Liver (tissue), 9 donors: ENCODE data around the gene RAD9A. TPM values are rescaled to one million over a fixed set of nuclear protein-coding genes. Genes with fewer than 3 reads are reported as not detected.

Source experiments
- DNase-seq: peaks from one replicate; pipeline ENCODE4 v3.0.0-alpha.2; 2017; ENCODE audit warnings: low spot score
- H3K27ac ChIP-seq, 2 donors: one replicate each; pipeline ENCODE4 v1.7.0; 2013; ENCODE audit warnings: inconsistent platforms in 2 of 2, low read length in 2 of 2, control low read depth in 1 of 2, low read depth in 1 of 2, mild to moderate bottlenecking in 1 of 2
- H3K27me3 ChIP-seq, 4 donors: one replicate each; pipeline versions ENCODE4 v1.6.1 to v1.7.0; 2013; ENCODE audit warnings: low read length in 3 of 4, inconsistent platforms in 1 of 4, mild to moderate bottlenecking in 1 of 4, moderate library complexity in 1 of 4; ENCODE audit not compliant: control insufficient read depth in 4 of 4, insufficient read depth in 4 of 4
- H3K36me3 ChIP-seq, 4 donors: one replicate each; pipeline versions ENCODE4 v1.6.1 to v1.7.0; 2013; ENCODE audit warnings: low read length in 3 of 4, mild to moderate bottlenecking in 3 of 4, low read depth in 1 of 4, moderate library complexity in 1 of 4; ENCODE audit not compliant: control insufficient read depth in 4 of 4, insufficient read depth in 3 of 4
- H3K4me1 ChIP-seq, 4 donors: one replicate each; pipeline versions ENCODE4 v1.6.1 to v1.7.0; 2013; ENCODE audit warnings: low read length in 3 of 4, mild to moderate bottlenecking in 3 of 4, moderate library complexity in 1 of 4; ENCODE audit not compliant: control insufficient read depth in 4 of 4, insufficient read depth in 4 of 4
- H3K4me3 ChIP-seq, 3 donors: one replicate each; pipeline versions ENCODE4 v1.6.1 to v1.7.0; 2013; ENCODE audit warnings: low read length in 3 of 3, control low read depth in 1 of 3, low read depth in 1 of 3, mild to moderate bottlenecking in 1 of 3
- H3K9ac ChIP-seq, 2 donors: one replicate each; pipeline ENCODE4 v1.7.0; 2013; ENCODE audit warnings: low read length in 2 of 2, mild to moderate bottlenecking in 2 of 2, moderate library complexity in 2 of 2, control low read depth in 1 of 2, low read depth in 1 of 2
- H3K9me3 ChIP-seq, 4 donors: one replicate each; pipeline versions ENCODE4 v1.6.1 to v1.7.0; 2013; ENCODE audit warnings: low read length in 3 of 4; ENCODE audit not compliant: control insufficient read depth in 4 of 4
- EGR1 ChIP-seq, 2 donors: IDR thresholded peaks; 2 replicates each; pipeline ENCODE4 v1.6.1; 2016 to 2018; ENCODE audit warnings: antibody characterized with exemption in 2 of 2, low read depth in 2 of 2
- FOXA1 ChIP-seq: IDR thresholded peaks from 2 replicates; pipeline ENCODE4 v1.6.1; 2016; ENCODE audit warnings: antibody characterized with exemption
- FOXA2 ChIP-seq: IDR thresholded peaks from 2 replicates; pipeline ENCODE4 v1.6.1; 2016; ENCODE audit warnings: antibody characterized with exemption
- GABPA ChIP-seq, 2 donors: IDR thresholded peaks in 1 of 2; conservative IDR thresholded peaks in 1 of 2; 2 replicates each; pipeline ENCODE4 v1.6.1; 2016; ENCODE audit warnings: antibody characterized with exemption in 2 of 2, mild to moderate bottlenecking in 1 of 2, moderate library complexity in 1 of 2
- HNF4A ChIP-seq, 2 donors: conservative IDR thresholded peaks; 2 replicates each; pipeline ENCODE4 v1.6.1; 2016; ENCODE audit warnings: antibody characterized with exemption in 2 of 2, mild to moderate bottlenecking in 2 of 2
- HNF4G ChIP-seq: IDR thresholded peaks from 2 replicates; pipeline ENCODE4 v1.6.1; 2016; ENCODE audit warnings: antibody characterized with exemption
- JUND ChIP-seq, 2 donors: IDR thresholded peaks; 2 replicates each; pipeline ENCODE4 v1.6.1; 2016; ENCODE audit warnings: antibody characterized with exemption in 2 of 2
- NR2F2 ChIP-seq: IDR thresholded peaks from 2 replicates; pipeline ENCODE4 v1.6.1; 2016; ENCODE audit warnings: antibody characterized with exemption
- RAD21 ChIP-seq, 2 donors: IDR thresholded peaks; 2 replicates each; pipeline ENCODE4 v1.6.1; 2016; ENCODE audit warnings: antibody characterized with exemption in 2 of 2, mild to moderate bottlenecking in 2 of 2
- RXRA ChIP-seq, 2 donors: IDR thresholded peaks; 2 replicates each; pipeline ENCODE4 v1.6.1; 2017 to 2018; ENCODE audit warnings: antibody characterized with exemption in 2 of 2, mild to moderate bottlenecking in 1 of 2
- SP1 ChIP-seq: IDR thresholded peaks from 2 replicates; pipeline ENCODE4 v1.6.1; 2018; ENCODE audit warnings: antibody characterized with exemption, mild to moderate bottlenecking
- TAF1 ChIP-seq: conservative IDR thresholded peaks from 2 replicates; pipeline ENCODE4 v1.6.1; 2016; ENCODE audit warnings: antibody characterized with exemption, mild to moderate bottlenecking
- YY1 ChIP-seq: IDR thresholded peaks from 2 replicates; pipeline ENCODE4 v1.6.1; 2016; ENCODE audit warnings: antibody characterized with exemption, mild to moderate bottlenecking
- WGBS: extraction: QIAGEN DNeasy Blood & Tissue Kit; methylation state at CpG from one replicate; pipeline ENCODE4 v1.1.7; 2013; 5-methylcytosine and 5-hydroxymethylcytosine counted together
- polyA plus RNA-seq, 2 donors: library from polyadenylated mRNA; stranded (reverse) in 1 of 2; unstranded in 1 of 2; fragments of 200-250 nt in 1 of 2; fragments of >200 nt in 1 of 2; fragmentation: Nextera tagmentation in 1 of 2; extraction: Ambion mirVana in 1 of 2; gene quantifications; one replicate each; pipeline versions ENCODE4 v1.2.1 to v1.2.3, GENCODE V29; 2013 to 2015
- total RNA-seq, 2 donors: library from RNA; depleted of rRNA; stranded (reverse); fragments of >200 nt; gene quantifications; one replicate each; pipeline ENCODE4 v1.2.3, GENCODE V29; 2014
- TF ChIP-seq, protein P1 (sequence below): IDR thresholded peaks from 2 replicates; pipeline ENCODE4 v1.6.1; 2016; ENCODE audit warnings: antibody characterized with exemption
- TF ChIP-seq, protein P2 (sequence below): IDR thresholded peaks from 2 replicates; pipeline ENCODE4 v1.6.1; 2016; ENCODE audit warnings: antibody characterized with exemption
- TF ChIP-seq, protein P3 (sequence below): IDR thresholded peaks from 2 replicates; pipeline ENCODE4 v1.6.1; 2016; ENCODE audit warnings: antibody characterized with exemption, mild to moderate bottlenecking
- TF ChIP-seq, protein P4 (sequence below): fragments of 150-350 bp; IDR thresholded peaks from 2 replicates; pipeline ENCODE4 v1.5.1; 2017; ENCODE audit warnings: improper control_type of control experiment, low read depth, low read length; ENCODE audit not compliant: missing input control
- TF ChIP-seq, protein P5 (sequence below): IDR thresholded peaks from 2 replicates; pipeline ENCODE4 v1.6.1; 2016; ENCODE audit warnings: antibody characterized with exemption
- donor health status: healthy.
- donor health status: healthy.
- donor health status: healthy.
- donor health status: healthy.
- donor health status: healthy.

Gene RAD9A
- total and polyA plus RNA-seq, 4 donors: 4.5 to 8.6 (median 5.6) TPM

DNA sequence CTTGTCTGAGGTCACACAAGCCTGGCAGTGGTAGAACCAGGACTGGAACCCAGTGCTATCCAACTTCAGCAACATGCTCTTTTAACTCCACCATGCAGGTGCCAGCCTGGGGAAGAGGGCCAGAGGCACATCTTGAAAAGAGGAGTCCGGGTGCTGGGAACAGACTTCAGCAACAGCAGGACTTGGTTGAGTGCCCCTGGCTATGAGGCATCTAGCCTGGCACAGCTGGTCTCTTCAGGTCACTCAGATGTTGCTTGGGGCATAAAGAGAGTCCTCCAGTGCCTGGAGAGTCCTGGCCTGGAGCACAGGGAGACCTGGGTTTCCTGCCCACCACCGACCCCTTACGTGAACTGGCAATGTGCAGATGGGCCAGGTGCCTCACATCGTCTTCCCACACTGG is 13.2 kb upstream of the RAD9A start:
- Histone ChIP-seq H3K9me3 (no peaks in the 10 kb centered on the region), H3K36me3 (no peaks in the 10 kb centered on the region), H3K27ac (no peak overlapping the region), H3K9ac (no peak overlapping the region), H3K4me3 (no peak overlapping the region), H3K4me1 (peaks cover 6 to 12% (median 11%) of the 10 kb centered on the region in 4 donors), H3K27me3 (no peaks in the 10 kb centered on the region)
- no peak for DNase-seq
- TF ChIP-seq, protein P1, sequence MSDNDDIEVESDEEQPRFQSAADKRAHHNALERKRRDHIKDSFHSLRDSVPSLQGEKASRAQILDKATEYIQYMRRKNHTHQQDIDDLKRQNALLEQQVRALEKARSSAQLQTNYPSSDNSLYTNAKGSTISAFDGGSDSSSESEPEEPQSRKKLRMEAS: no peak
- TF ChIP-seq EGR1 (IDR thresholded peaks at IDR 0.05; ENCODE audit: low read depth in 2 of 2) (no peak), SP1 (no peak), RXRA (IDR thresholded peaks at IDR 0.05) (no peak), FOXA2 (no peak), YY1 (no peak), HNF4A (conservative IDR thresholded peaks at IDR 0.05) (no peak), HNF4G (no peak), FOXA1 (no peak), JUND (IDR thresholded peaks at IDR 0.05) (no peak), TAF1 (no peak), GABPA (IDR thresholded peaks at IDR 0.05 in 1 of 2, conservative IDR thresholded peaks at IDR 0.05 in 1 of 2) (no peak), RAD21 (IDR thresholded peaks at IDR 0.05) (no peak), NR2F2 (no peak)
- TF ChIP-seq, protein P2, sequence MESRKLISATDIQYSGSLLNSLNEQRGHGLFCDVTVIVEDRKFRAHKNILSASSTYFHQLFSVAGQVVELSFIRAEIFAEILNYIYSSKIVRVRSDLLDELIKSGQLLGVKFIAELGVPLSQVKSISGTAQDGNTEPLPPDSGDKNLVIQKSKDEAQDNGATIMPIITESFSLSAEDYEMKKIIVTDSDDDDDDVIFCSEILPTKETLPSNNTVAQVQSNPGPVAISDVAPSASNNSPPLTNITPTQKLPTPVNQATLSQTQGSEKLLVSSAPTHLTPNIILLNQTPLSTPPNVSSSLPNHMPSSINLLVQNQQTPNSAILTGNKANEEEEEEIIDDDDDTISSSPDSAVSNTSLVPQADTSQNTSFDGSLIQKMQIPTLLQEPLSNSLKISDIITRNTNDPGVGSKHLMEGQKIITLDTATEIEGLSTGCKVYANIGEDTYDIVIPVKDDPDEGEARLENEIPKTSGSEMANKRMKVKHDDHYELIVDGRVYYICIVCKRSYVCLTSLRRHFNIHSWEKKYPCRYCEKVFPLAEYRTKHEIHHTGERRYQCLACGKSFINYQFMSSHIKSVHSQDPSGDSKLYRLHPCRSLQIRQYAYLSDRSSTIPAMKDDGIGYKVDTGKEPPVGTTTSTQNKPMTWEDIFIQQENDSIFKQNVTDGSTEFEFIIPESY: no peak
- TF ChIP-seq, protein P3, sequence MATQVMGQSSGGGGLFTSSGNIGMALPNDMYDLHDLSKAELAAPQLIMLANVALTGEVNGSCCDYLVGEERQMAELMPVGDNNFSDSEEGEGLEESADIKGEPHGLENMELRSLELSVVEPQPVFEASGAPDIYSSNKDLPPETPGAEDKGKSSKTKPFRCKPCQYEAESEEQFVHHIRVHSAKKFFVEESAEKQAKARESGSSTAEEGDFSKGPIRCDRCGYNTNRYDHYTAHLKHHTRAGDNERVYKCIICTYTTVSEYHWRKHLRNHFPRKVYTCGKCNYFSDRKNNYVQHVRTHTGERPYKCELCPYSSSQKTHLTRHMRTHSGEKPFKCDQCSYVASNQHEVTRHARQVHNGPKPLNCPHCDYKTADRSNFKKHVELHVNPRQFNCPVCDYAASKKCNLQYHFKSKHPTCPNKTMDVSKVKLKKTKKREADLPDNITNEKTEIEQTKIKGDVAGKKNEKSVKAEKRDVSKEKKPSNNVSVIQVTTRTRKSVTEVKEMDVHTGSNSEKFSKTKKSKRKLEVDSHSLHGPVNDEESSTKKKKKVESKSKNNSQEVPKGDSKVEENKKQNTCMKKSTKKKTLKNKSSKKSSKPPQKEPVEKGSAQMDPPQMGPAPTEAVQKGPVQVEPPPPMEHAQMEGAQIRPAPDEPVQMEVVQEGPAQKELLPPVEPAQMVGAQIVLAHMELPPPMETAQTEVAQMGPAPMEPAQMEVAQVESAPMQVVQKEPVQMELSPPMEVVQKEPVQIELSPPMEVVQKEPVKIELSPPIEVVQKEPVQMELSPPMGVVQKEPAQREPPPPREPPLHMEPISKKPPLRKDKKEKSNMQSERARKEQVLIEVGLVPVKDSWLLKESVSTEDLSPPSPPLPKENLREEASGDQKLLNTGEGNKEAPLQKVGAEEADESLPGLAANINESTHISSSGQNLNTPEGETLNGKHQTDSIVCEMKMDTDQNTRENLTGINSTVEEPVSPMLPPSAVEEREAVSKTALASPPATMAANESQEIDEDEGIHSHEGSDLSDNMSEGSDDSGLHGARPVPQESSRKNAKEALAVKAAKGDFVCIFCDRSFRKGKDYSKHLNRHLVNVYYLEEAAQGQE: no peak
- TF ChIP-seq, protein P4, sequence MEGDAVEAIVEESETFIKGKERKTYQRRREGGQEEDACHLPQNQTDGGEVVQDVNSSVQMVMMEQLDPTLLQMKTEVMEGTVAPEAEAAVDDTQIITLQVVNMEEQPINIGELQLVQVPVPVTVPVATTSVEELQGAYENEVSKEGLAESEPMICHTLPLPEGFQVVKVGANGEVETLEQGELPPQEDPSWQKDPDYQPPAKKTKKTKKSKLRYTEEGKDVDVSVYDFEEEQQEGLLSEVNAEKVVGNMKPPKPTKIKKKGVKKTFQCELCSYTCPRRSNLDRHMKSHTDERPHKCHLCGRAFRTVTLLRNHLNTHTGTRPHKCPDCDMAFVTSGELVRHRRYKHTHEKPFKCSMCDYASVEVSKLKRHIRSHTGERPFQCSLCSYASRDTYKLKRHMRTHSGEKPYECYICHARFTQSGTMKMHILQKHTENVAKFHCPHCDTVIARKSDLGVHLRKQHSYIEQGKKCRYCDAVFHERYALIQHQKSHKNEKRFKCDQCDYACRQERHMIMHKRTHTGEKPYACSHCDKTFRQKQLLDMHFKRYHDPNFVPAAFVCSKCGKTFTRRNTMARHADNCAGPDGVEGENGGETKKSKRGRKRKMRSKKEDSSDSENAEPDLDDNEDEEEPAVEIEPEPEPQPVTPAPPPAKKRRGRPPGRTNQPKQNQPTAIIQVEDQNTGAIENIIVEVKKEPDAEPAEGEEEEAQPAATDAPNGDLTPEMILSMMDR: no peak
- TF ChIP-seq, protein P5, sequence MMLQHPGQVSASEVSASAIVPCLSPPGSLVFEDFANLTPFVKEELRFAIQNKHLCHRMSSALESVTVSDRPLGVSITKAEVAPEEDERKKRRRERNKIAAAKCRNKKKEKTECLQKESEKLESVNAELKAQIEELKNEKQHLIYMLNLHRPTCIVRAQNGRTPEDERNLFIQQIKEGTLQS: no peak
- WGBS: 96% methylated on average over 4 of the region's 4 CpGs
